HepG2 (cell line): ENCODE data around the gene EFCAB8. TPM values are rescaled to one million over a fixed set of nuclear protein-coding genes. Genes with fewer than 3 reads are reported as not detected.
A peak's percentile ranks its signal among the peaks of the same experiment; 100 is the strongest.

Experiments
- ATF7 ChIP-seq, 2 experiments: fragments of 450-650 bp in 1 of 2; sonication (generic) in 1 of 2; formaldehyde crosslinking in 1 of 2; IDR thresholded peaks; 2 replicates each; pipeline versions ENCODE4 v1.4.0 to v1.6.1; 2016 to 2020; ENCODE audit warnings: antibody characterized with exemption in 1 of 2, mild to moderate bottlenecking in 1 of 2, missing genetic modification reagents in 1 of 2
- HNRNPL ChIP-seq: fragments of 200-400 bp; formaldehyde crosslinking; IDR thresholded peaks from 2 replicates; pipeline ENCODE4 v1.6.1; 2017; ENCODE audit warnings: mild to moderate bottlenecking, low read depth, low read length
- PBX3 ChIP-seq: sonication (generic); formaldehyde crosslinking; IDR thresholded peaks from 2 replicates; pipeline ENCODE4 v1.8.1; 2023; ENCODE audit warnings: missing genetic modification reagents, inconsistent platforms, borderline replicate concordance
- POGZ ChIP-seq: sonication (generic); formaldehyde crosslinking; IDR thresholded peaks from 2 replicates; pipeline ENCODE4 v1.4.0; 2020; ENCODE audit warnings: mild to moderate bottlenecking, missing genetic modification reagents
- POLR2A ChIP-seq, 2 experiments: IDR thresholded peaks; 2 replicates each; pipeline ENCODE4 v1.6.1; 2011; ENCODE audit warnings: low read depth in 2 of 2, low read length in 2 of 2, mild to moderate bottlenecking in 1 of 2, moderate library complexity in 1 of 2; ENCODE audit not compliant: insufficient read depth in 1 of 2
- PRDM4 ChIP-seq: sonication (generic); formaldehyde crosslinking; IDR thresholded peaks from 2 replicates; pipeline ENCODE4 v1.9.0; 2021; ENCODE audit warnings: missing genetic modification reagents, borderline replicate concordance
- RFX3 ChIP-seq: IDR thresholded peaks from 2 replicates; pipeline ENCODE4 v1.6.1; 2016; ENCODE audit warnings: missing biosample characterization, missing genetic modification reagents
- ZBED4 ChIP-seq: sonication (generic); formaldehyde crosslinking; IDR thresholded peaks from 2 replicates; pipeline ENCODE4 v1.4.0; 2020; ENCODE audit warnings: missing genetic modification reagents, borderline replicate concordance
- ZNF768 ChIP-seq: sonication (generic); formaldehyde crosslinking; IDR thresholded peaks from 2 replicates; pipeline ENCODE4 v1.4.0; 2020; ENCODE audit warnings: missing genetic modification reagents
- ZNF790 ChIP-seq: sonication (generic); formaldehyde crosslinking; IDR thresholded peaks from 2 replicates; pipeline ENCODE4 v1.8.0; 2022; ENCODE audit warnings: missing genetic modification reagents, mild to moderate bottlenecking, borderline replicate concordance
- polyA plus RNA-seq, 8 experiments: library from polyadenylated mRNA; depleted of rRNA in 3 of 8; stranded (reverse) in 7 of 8; unstranded in 1 of 8; fragments of >200 nt; fragmentation: Illumina TruSeq in 4 of 8; extraction: Trizol in 4 of 8; gene quantifications; 2 replicates each; pipeline versions ENCODE4 v1.2.1 to v1.2.3, GENCODE V29; 2011 to 2016; ENCODE audit warnings: low read depth in 4 of 8, missing spikeins in 1 of 8, mixed read lengths in 1 of 8; ENCODE audit not compliant: insufficient read depth in 1 of 8
- total RNA-seq, 5 experiments: library from RNA; depleted of rRNA; stranded (reverse); fragments of >200 nt; fragmentation: Illumina TruSeq; extraction: Trizol; gene quantifications; 2 replicates each; pipeline ENCODE4 v1.2.3, GENCODE V29; 2016; ENCODE audit warnings: low read depth in 1 of 5
- TF ChIP-seq, protein P1 (sequence below), 2 experiments: sonication (generic) in 1 of 2; formaldehyde crosslinking in 1 of 2; IDR thresholded peaks; 2 replicates each; pipeline versions ENCODE4 v1.4.0 to v1.6.1; 2016 to 2020; ENCODE audit warnings: borderline replicate concordance in 1 of 2, low read depth in 1 of 2, mild to moderate bottlenecking in 1 of 2, missing genetic modification reagents in 1 of 2
- TF ChIP-seq, protein P2 (sequence below): sonication (generic); formaldehyde crosslinking; IDR thresholded peaks from 2 replicates; pipeline ENCODE4 v1.4.0; 2020; ENCODE audit warnings: mild to moderate bottlenecking, missing genetic modification reagents

EFCAB8 gene
- total and polyA plus RNA-seq, 2 of the 13 experiments (the other 11 are each of a cell fraction or from before 2014, with no cell fraction given): 0.15 to 0.22 TPM

DNA sequence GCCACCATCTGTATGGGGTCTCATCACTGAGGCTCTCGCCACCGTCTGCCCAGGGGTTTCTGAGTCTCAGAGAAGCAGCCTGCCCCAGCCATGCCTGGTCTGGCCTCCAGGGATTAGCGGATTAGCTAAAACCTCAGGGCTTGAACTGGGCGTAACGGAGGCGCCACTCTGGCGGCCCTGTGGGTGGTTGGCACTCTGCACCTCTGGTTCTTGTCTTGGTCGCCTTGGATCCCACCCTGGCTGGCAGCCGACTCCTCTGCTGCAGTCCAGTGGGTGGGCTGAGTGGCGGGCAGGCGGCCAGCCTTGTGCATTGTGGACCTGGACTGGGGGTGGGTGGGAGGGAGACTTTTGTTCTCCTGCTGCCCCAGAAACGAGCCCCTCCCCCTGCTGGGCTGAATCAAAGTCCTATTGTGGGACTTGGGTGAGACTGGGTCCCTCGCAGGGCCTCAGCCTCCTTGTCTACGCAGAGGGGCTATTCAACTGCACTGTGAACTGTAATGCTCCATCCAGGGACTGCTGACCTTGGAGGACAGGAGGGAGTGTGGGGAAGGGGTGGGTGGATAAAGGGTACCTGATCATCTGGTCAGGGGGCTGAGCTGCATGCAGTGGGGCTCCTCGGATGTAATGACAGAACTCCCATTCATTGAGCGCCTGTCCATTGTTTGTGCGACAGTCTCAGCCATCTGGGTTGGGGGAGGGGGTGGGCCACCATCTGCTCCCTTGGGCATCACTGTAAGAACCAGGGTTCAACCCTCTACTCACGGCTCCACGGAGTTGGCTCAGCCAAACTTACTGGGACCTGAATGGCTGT is 121.6 kb downstream of the EFCAB8 start (continued):
- TF ChIP-seq ZBED4 (CRISPR knock-in tag): no peak
- TF ChIP-seq PBX3 (CRISPR knock-in tag): no peak
- TF ChIP-seq, protein P1, sequence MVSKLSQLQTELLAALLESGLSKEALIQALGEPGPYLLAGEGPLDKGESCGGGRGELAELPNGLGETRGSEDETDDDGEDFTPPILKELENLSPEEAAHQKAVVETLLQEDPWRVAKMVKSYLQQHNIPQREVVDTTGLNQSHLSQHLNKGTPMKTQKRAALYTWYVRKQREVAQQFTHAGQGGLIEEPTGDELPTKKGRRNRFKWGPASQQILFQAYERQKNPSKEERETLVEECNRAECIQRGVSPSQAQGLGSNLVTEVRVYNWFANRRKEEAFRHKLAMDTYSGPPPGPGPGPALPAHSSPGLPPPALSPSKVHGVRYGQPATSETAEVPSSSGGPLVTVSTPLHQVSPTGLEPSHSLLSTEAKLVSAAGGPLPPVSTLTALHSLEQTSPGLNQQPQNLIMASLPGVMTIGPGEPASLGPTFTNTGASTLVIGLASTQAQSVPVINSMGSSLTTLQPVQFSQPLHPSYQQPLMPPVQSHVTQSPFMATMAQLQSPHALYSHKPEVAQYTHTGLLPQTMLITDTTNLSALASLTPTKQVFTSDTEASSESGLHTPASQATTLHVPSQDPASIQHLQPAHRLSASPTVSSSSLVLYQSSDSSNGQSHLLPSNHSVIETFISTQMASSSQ (IDR thresholded peaks at IDR 0.05; ENCODE audit: low read depth): no peak
- TF ChIP-seq, protein P1 (CRISPR knock-in tag; IDR thresholded peaks at IDR 0.05; ENCODE audit: borderline replicate concordance): 0 out of 2 replicates have a peak, but pooled peaks have one; percentile 22
- no peak for TF ChIP-seq PRDM4 (CRISPR knock-in tag)
- TF ChIP-seq HNRNPL: peak; percentile 71; the same call in 1 of the 2 replicates
- no peak for TF ChIP-seq RFX3 (CRISPR knock-in tag)
- TF ChIP-seq ZNF768 (CRISPR knock-in tag): no peak
- TF ChIP-seq ATF7 (IDR thresholded peaks at IDR 0.05): no peak
- no peak for TF ChIP-seq ATF7 (CRISPR knock-in tag; IDR thresholded peaks at IDR 0.05)
- TF ChIP-seq POLR2A (IDR thresholded peaks at IDR 0.05; ENCODE audit: insufficient read depth in 1 of 2, low read depth in 2 of 2, low read length in 2 of 2): no peak
- TF ChIP-seq POGZ (CRISPR knock-in tag): no peak
- TF ChIP-seq ZNF790 (CRISPR knock-in tag): no peak
- TF ChIP-seq, protein P2, sequence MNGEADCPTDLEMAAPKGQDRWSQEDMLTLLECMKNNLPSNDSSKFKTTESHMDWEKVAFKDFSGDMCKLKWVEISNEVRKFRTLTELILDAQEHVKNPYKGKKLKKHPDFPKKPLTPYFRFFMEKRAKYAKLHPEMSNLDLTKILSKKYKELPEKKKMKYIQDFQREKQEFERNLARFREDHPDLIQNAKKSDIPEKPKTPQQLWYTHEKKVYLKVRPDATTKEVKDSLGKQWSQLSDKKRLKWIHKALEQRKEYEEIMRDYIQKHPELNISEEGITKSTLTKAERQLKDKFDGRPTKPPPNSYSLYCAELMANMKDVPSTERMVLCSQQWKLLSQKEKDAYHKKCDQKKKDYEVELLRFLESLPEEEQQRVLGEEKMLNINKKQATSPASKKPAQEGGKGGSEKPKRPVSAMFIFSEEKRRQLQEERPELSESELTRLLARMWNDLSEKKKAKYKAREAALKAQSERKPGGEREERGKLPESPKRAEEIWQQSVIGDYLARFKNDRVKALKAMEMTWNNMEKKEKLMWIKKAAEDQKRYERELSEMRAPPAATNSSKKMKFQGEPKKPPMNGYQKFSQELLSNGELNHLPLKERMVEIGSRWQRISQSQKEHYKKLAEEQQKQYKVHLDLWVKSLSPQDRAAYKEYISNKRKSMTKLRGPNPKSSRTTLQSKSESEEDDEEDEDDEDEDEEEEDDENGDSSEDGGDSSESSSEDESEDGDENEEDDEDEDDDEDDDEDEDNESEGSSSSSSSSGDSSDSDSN (CRISPR knock-in tag): no peak
